Loucy (cell line): ENCODE results near the gene AHDC1.

ENCODE experiments used
- H2AFZ ChIP-seq: fragments of 200-600 bp; sonication (generic); 2 replicates; pipeline ENCODE4 v1.6.0; 2016; ENCODE audit warnings: antibody characterized with exemption, mild to moderate bottlenecking, low read length, moderate library complexity
- H3F3A ChIP-seq: fragments of 200-600 bp; 2 replicates; pipeline ENCODE4 v1.6.0; 2016; ENCODE audit warnings: antibody characterized with exemption, low read depth, mild to moderate bottlenecking
- H3K27me3 ChIP-seq: fragments of 200-600 bp; sonication (generic); 2 replicates; pipeline ENCODE4 v1.6.1; 2014; ENCODE audit warnings: low read length, mild to moderate bottlenecking; ENCODE audit not compliant: insufficient read depth, poor library complexity, severe bottlenecking
- H3K36me3 ChIP-seq: fragments of 200-600 bp; sonication (generic); 2 replicates; pipeline ENCODE4 v1.6.1; 2016; ENCODE audit warnings: low read length; ENCODE audit not compliant: insufficient read depth
- H3K4me1 ChIP-seq: fragments of 200-600 bp; sonication (generic); 2 replicates; pipeline ENCODE4 v1.5.1; 2014; ENCODE audit warnings: low read length, mild to moderate bottlenecking; ENCODE audit not compliant: insufficient read depth, poor library complexity, severe bottlenecking
- H3K4me2 ChIP-seq: fragments of 200-600 bp; sonication (generic); 2 replicates; pipeline ENCODE4 v1.6.0; 2014; ENCODE audit warnings: antibody characterized with exemption, low read length, low read depth, mild to moderate bottlenecking; ENCODE audit not compliant: poor library complexity, severe bottlenecking
- H3K4me3 ChIP-seq: fragments of 200-600 bp; sonication (generic); 2 replicates; pipeline ENCODE4 v1.5.1; 2014; ENCODE audit warnings: low read length, mild to moderate bottlenecking, mixed read lengths; ENCODE audit not compliant: poor library complexity, severe bottlenecking
- H3K79me2 ChIP-seq: fragments of 200-600 bp; sonication (generic); 2 replicates; pipeline ENCODE4 v1.6.1; 2014; ENCODE audit warnings: low read length; ENCODE audit not compliant: insufficient read depth
- H3K9ac ChIP-seq: fragments of 200-600 bp; sonication (generic); 2 replicates; pipeline ENCODE4 v1.6.0; 2014; ENCODE audit warnings: mild to moderate bottlenecking, low read depth, low read length, moderate library complexity; ENCODE audit not compliant: poor library complexity, severe bottlenecking
- H3K9me2 ChIP-seq: fragments of 200-600 bp; sonication (generic); replicated peaks from 2 replicates; pipeline ENCODE4 v1.6.1; 2016; ENCODE audit warnings: low read depth, low read length, mixed read lengths
- H3K9me3 ChIP-seq: fragments of 200-600 bp; sonication (generic); 2 replicates; pipeline ENCODE4 v1.6.1; 2014; ENCODE audit warnings: mild to moderate bottlenecking, antibody characterized with exemption, low read length, low read depth; ENCODE audit not compliant: insufficient read depth
- H4K20me1 ChIP-seq: fragments of 200-600 bp; sonication (generic); 2 replicates; pipeline ENCODE4 v1.6.0; 2014; ENCODE audit warnings: antibody characterized with exemption, low read length, mild to moderate bottlenecking; ENCODE audit not compliant: insufficient read depth, poor library complexity, severe bottlenecking
- CTCF ChIP-seq: fragments of 200-600 bp; sonication (generic); conservative IDR thresholded peaks from 2 replicates; pipeline ENCODE4 v1.5.1; 2014; ENCODE audit warnings: mild to moderate bottlenecking, antibody characterized with exemption, low read length
- EZH2phosphoT487 ChIP-seq: fragments of 200-600 bp; IDR thresholded peaks from 2 replicates; pipeline ENCODE4 v1.6.1; 2018; ENCODE audit warnings: antibody characterized with exemption, mild to moderate bottlenecking, moderate library complexity, borderline replicate concordance

Gene AHDC1

GRCh38 chr1:27491748-27492700, 111.9 kb downstream of the AHDC1 start:
- Histone ChIP-seq H3K4me3 (no peak overlapping the region), H3K9ac (no peak overlapping the region), H3K4me1 (peaks cover 20% of the 10 kb centered on the region), H3K4me2 (no peak overlapping the region), H3K27me3 (no peaks in the 10 kb centered on the region), H2AFZ (no peak overlapping the region), H3K36me3 (no peaks in the 10 kb centered on the region), H4K20me1 (peaks cover 20% of the 10 kb centered on the region), H3K9me3 (no peaks in the 10 kb centered on the region), H3K79me2 (peaks cover 25% of the 10 kb centered on the region), H3F3A (no peaks in the 10 kb centered on the region), H3K9me2 (no peaks in the 10 kb centered on the region)
- TF ChIP-seq CTCF (no peak), EZH2phosphoT487 (no peak)

DNA sequence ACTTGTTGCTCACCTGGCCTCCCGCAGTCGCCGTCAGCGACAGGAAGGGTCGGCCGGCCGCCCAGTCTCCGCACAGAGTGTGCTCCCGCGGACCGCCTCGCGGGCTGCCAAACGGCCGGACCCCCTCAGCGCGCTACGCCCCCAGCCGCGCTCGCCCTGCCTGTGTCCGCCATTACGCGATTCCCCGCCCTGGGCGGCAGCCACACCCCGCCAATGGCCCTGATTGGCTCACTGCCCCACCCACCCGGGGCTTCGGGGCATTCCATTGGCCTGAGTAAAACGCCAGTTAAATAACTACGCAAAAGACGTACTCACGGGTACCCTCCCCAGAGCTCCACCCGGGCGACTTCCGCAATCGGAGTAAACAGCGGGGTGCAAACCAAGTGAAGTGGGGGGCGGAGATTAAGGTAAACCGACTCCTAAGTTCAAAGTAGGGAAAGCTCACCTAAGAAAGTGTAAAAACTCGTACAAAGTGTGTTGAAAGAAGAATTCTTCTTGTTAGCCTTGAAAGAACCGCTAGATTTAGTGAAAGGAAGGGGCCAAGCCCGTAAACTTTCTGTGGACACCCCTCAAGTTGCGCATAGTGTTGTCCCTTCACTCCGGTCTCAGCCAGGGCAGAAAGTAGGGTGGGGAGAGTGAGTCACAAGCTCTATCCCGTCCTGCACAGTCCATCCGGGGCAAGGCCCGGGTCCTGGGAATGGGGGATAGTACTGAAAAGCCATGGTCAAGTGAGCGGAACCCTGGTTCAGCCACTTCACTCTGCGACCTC, 113.8 kb downstream of the AHDC1 start, which contains the start of gene WASF2:
Gene WASF2, minus strand, starts transcription at position 195 of the 769 bp plus-strand sequence. CDS start 61,277 bp downstream, outside the sequence.
- Histone ChIP-seq H3K4me1 (peaks cover 20% of the 10 kb centered on the region), H3K9ac (peak within 1 kb of the TSS; percentile 94), H2AFZ (peak within 1 kb of the TSS; percentile 81), H3K9me3 (no peaks in the 10 kb centered on the region), H3K4me2 (peak within 1 kb of the TSS; percentile 84), H3K9me2 (no peaks in the 10 kb centered on the region), H3K36me3 (no peaks in the 10 kb centered on the region), H3K4me3 (peak within 1 kb of the TSS; percentile 100), H4K20me1 (peaks cover 29% of the 10 kb centered on the region), H3F3A (no peaks in the 10 kb centered on the region), H3K79me2 (peaks cover 42% of the 10 kb centered on the region), H3K27me3 (no peaks in the 10 kb centered on the region)
- TF ChIP-seq EZH2phosphoT487: no peak
- no peak for TF ChIP-seq CTCF

- TF ChIP-seq EZH2phosphoT487 (no peak), CTCF (no peak)
- peaks cover 48% of the 10 kb centered on the region for H3K79me2 ChIP-seq
- peaks cover 24% of the 10 kb centered on the region for H3K4me1 ChIP-seq
- H4K20me1 ChIP-seq: peaks cover 29% of the 10 kb centered on the region
- H3K9me3 ChIP-seq: no peaks in the 10 kb centered on the region
- peak overlapping the region; percentile 94 for H3K9ac ChIP-seq
- no peaks in the 10 kb centered on the region for H3K27me3 ChIP-seq
- no peaks in the 10 kb centered on the region for H3K9me2 ChIP-seq
- H3K4me2 ChIP-seq: peak overlapping the region; percentile 81
- H2AFZ ChIP-seq: peak overlapping the region; percentile 50
- H3K36me3 ChIP-seq: no peaks in the 10 kb centered on the region
- H3F3A ChIP-seq: no peaks in the 10 kb centered on the region
- H3K4me3 ChIP-seq: peak overlapping the region; percentile 100
These were observed 114.4 kb downstream of the AHDC1 start for GRCh38 chr1:27489501-27489972.
